ENCODE data around the gene ADAMTS2. TPM values are rescaled to one million over a fixed set of nuclear protein-coding genes. Genes with fewer than 3 reads are reported as not detected.

The ADAMTS2 gene
- total RNA-seq, 1 experiment from 2014 or later = 3.9 TPM

DNA sequence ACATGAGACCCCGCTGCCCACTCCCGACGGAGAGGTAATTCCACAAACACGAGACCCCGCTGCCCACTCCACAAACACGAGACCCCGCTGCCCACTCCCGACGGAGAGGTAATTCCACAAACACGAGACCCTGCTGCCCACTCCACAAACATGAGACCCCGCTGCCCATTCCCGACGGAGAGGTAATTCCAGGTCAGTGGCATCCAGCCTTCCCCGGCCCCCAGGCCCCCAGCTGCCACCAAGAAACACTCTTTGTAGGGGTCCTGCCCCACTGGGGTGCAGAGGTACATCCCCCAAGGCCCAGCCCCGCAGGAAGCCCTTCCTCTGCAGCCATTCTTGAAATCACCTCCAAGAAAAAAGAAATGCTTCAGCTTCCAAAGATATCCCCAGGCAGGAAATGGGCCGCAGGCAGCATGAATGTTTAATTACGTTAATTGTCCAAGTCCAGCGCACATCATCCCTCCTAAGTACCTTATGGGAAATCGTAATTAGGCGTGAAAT lies 115.9 kb downstream of the ADAMTS2 start:
- no peaks in the 10 kb centered on the region for H3K9me3 ChIP-seq (ENCODE audit: control insufficient read depth in 1 of 2, insufficient read depth in 1 of 2, low read depth in 1 of 2, low read length in 2 of 2)
- H3K9me2 ChIP-seq (ENCODE audit: insufficient read depth) = no peaks in the 10 kb centered on the region
- H3K4me1 ChIP-seq (ENCODE audit: control insufficient read depth in 1 of 2, insufficient read depth in 2 of 2, low read length in 2 of 2) = no peaks in the 10 kb centered on the region
- no peak overlapping the region for H3K9ac ChIP-seq (ENCODE audit: low read length)
- no TSS peak for BruUV-seq (replicated peaks)
- H3K4me2 ChIP-seq (ENCODE audit: low read length) = no peak overlapping the region
- H4K20me1 ChIP-seq (ENCODE audit: insufficient read depth) = no peaks in the 10 kb centered on the region
- DNase-seq (ENCODE audit: low read depth, low spot score) = no peak
- ChIA-PET POLR2A (no interaction called here), RAD21 (ENCODE audit: low non-redundant PET in 1 of 2, low total read pairs in 2 of 2, uncharacterized antibody in 2 of 2, unreplicated experiment in 2 of 2) (no interaction called here), CTCF (interaction anchor here (1.0 kb wide), 1 partner anchor 264 kb away, joined by 5 read pairs; no protein-coding TSS in a partner anchor)
- no peaks in the 10 kb centered on the region for H3K79me2 ChIP-seq (ENCODE audit: insufficient read depth, low read length)
- no peak overlapping the region for H3K27ac ChIP-seq (ENCODE audit: low read depth, low read length)
- no peaks in the 10 kb centered on the region for H3K27me3 ChIP-seq (ENCODE audit: insufficient read depth, low read length)
- no peak for ATAC-seq
- no peaks in the 10 kb centered on the region for H3K36me3 ChIP-seq (ENCODE audit: control insufficient read depth in 1 of 2, insufficient read depth in 2 of 2, low read length in 2 of 2)
- H2AFZ ChIP-seq (ENCODE audit: low read depth, low read length, poor library complexity, severe bottlenecking) = no peak overlapping the region
- TF ChIP-seq ZFX (IDR thresholded peaks at IDR 0.05) (no peak), EGR1 (IDR thresholded peaks at IDR 0.05; ENCODE audit: low read depth) (no peak), YY1 (IDR thresholded peaks at IDR 0.05; ENCODE audit: extremely low read depth, insufficient replicate concordance, low read depth, low read length) (no peak), JUND (IDR thresholded peaks at IDR 0.05) (no peak), EZH2phosphoT487 (IDR thresholded peaks at IDR 0.05; ENCODE audit: borderline replicate concordance) (no peak), SRF (IDR thresholded peaks at IDR 0.05; ENCODE audit: low read depth) (no peak), FOSL1 (IDR thresholded peaks at IDR 0.05; ENCODE audit: low read depth) (no peak), ZNF274 (IDR thresholded peaks at IDR 0.05; ENCODE audit: low read depth, low read length) (no peak), EZH2 (IDR thresholded peaks at IDR 0.05) (no peak), SIN3A (IDR thresholded peaks at IDR 0.05; ENCODE audit: low read depth) (no peak)
- TF ChIP-seq, protein P1, sequence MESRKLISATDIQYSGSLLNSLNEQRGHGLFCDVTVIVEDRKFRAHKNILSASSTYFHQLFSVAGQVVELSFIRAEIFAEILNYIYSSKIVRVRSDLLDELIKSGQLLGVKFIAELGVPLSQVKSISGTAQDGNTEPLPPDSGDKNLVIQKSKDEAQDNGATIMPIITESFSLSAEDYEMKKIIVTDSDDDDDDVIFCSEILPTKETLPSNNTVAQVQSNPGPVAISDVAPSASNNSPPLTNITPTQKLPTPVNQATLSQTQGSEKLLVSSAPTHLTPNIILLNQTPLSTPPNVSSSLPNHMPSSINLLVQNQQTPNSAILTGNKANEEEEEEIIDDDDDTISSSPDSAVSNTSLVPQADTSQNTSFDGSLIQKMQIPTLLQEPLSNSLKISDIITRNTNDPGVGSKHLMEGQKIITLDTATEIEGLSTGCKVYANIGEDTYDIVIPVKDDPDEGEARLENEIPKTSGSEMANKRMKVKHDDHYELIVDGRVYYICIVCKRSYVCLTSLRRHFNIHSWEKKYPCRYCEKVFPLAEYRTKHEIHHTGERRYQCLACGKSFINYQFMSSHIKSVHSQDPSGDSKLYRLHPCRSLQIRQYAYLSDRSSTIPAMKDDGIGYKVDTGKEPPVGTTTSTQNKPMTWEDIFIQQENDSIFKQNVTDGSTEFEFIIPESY (IDR thresholded peaks at IDR 0.05; ENCODE audit: extremely low read depth, insufficient replicate concordance, low read length) = no peak
- TF ChIP-seq, protein P2, sequence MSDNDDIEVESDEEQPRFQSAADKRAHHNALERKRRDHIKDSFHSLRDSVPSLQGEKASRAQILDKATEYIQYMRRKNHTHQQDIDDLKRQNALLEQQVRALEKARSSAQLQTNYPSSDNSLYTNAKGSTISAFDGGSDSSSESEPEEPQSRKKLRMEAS (IDR thresholded peaks at IDR 0.05) = no peak
- TF ChIP-seq, protein P3, sequence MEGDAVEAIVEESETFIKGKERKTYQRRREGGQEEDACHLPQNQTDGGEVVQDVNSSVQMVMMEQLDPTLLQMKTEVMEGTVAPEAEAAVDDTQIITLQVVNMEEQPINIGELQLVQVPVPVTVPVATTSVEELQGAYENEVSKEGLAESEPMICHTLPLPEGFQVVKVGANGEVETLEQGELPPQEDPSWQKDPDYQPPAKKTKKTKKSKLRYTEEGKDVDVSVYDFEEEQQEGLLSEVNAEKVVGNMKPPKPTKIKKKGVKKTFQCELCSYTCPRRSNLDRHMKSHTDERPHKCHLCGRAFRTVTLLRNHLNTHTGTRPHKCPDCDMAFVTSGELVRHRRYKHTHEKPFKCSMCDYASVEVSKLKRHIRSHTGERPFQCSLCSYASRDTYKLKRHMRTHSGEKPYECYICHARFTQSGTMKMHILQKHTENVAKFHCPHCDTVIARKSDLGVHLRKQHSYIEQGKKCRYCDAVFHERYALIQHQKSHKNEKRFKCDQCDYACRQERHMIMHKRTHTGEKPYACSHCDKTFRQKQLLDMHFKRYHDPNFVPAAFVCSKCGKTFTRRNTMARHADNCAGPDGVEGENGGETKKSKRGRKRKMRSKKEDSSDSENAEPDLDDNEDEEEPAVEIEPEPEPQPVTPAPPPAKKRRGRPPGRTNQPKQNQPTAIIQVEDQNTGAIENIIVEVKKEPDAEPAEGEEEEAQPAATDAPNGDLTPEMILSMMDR (IDR thresholded peaks at IDR 0.05 in 2 of 3, conservative IDR thresholded peaks at IDR 0.05 in 1 of 3; ENCODE audit: borderline replicate concordance in 1 of 3, insufficient read depth in 1 of 3, low read depth in 2 of 3, low read length in 2 of 3) = no peak
- TF ChIP-seq, protein P4, sequence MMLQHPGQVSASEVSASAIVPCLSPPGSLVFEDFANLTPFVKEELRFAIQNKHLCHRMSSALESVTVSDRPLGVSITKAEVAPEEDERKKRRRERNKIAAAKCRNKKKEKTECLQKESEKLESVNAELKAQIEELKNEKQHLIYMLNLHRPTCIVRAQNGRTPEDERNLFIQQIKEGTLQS (IDR thresholded peaks at IDR 0.05) = no peak
- intact Hi-C loops (cut with micrococcal nuclease) = no loop called here
- no peak overlapping the region for H3K4me3 ChIP-seq (replicated peaks in 1 of 2; ENCODE audit: low read depth in 1 of 2, low read length in 2 of 2)

Measured in HCT116 (cell line).